AG10803 (cell line): Measurements from ENCODE around the gene C3AR1.
"Not testable (repeated sequence)": the region's sequence is repeated elsewhere in the genome, so short reads cannot be mapped to it uniquely, and the experiment has no call there.

Experiments
- DNase-seq: peaks from one replicate; pipeline ENCODE4 v3.0.0; 2010; ENCODE audit warnings: low read depth
- H3K4me3 ChIP-seq: 2 replicates; pipeline ENCODE4 v1.5.1; 2011; ENCODE audit warnings: mild to moderate bottlenecking, low read length, control low read depth
- TF ChIP-seq, protein P1 (sequence below): conservative IDR thresholded peaks from 2 replicates; pipeline ENCODE4 v1.5.1; 2011; ENCODE audit warnings: mild to moderate bottlenecking, low read length, control low read depth, inconsistent platforms

The C3AR1 gene

GRCh38 chr12:8077207-8077606 is 11.0 kb upstream of the C3AR1 start:
- TF ChIP-seq, protein P1, sequence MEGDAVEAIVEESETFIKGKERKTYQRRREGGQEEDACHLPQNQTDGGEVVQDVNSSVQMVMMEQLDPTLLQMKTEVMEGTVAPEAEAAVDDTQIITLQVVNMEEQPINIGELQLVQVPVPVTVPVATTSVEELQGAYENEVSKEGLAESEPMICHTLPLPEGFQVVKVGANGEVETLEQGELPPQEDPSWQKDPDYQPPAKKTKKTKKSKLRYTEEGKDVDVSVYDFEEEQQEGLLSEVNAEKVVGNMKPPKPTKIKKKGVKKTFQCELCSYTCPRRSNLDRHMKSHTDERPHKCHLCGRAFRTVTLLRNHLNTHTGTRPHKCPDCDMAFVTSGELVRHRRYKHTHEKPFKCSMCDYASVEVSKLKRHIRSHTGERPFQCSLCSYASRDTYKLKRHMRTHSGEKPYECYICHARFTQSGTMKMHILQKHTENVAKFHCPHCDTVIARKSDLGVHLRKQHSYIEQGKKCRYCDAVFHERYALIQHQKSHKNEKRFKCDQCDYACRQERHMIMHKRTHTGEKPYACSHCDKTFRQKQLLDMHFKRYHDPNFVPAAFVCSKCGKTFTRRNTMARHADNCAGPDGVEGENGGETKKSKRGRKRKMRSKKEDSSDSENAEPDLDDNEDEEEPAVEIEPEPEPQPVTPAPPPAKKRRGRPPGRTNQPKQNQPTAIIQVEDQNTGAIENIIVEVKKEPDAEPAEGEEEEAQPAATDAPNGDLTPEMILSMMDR: no peak
- no peak overlapping the region for H3K4me3 ChIP-seq
- peak; percentile 42 for DNase-seq

DNA sequence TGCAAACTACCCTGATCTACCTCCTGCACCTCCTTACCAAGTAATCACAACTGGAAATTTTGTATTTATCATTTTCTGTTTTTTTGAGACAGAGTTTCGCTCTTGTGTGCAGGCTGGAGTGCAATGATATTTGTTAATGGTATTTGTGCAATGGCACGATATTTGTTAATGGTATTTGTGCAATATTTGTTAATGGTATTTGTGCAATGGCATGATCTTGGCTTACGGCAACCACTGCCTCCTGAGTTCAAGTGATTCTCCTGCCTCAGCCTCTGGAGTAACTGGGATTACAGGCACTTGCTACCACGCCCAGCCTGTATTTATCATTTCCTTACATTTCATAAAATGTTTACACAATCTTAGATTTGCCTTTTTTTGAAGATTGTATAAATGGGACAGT is 10.2 kb upstream of the C3AR1 start:
- H3K4me3 ChIP-seq: no peak overlapping the region
- TF ChIP-seq, protein P1: no peak
- DNase-seq: no peak

- TF ChIP-seq, protein P1: no peak
- H3K4me3 ChIP-seq: no peak overlapping the region
- DNase-seq: no peak
Measured at GRCh38 chr12:8075935-8076334, 9.8 kb upstream of the C3AR1 start.

DNA sequence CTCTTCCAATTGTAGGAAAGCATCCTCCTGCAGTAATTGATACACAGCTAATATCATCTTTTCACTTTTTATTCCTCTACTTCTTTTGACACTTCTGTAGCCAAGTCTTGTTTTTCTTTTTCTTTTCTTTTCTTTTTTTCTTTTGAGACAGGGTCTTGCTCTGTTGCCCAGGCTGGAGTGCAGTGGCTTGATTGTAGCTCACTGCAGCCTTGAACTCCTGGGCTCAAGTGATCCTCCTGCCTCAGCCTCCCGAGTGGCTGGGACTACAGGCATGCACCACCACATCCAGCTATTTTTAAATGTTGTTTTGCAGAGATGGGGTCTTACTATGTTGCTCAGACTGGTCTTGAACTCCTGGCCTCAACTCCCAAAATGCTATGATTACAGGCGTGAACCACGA is 5.7 kb upstream of the C3AR1 start:
- not testable (repeated sequence) for H3K4me3 ChIP-seq, DNase-seq

DNA sequence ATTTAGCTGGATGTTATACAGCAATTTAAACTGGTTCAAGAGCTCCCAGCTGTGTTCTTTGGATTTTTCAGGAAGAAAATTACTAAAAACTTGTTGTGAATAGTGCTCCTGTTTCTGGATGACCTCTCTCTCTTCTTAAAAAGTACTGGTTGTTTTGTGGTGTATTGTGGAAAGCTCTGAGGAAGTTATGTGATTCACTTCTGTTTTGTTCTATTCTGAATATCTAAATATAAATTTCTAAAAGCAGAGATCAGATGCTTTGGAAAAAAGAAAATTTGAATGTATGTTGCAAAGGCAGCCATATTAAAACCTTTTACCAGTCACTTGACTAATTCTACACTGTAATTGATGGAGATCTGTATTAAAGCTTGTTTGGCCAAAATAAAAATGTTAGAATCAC is 3.4 kb upstream of the C3AR1 start:
- no peak overlapping the region for H3K4me3 ChIP-seq
- TF ChIP-seq, protein P1: no peak
- DNase-seq: no peak

DNA sequence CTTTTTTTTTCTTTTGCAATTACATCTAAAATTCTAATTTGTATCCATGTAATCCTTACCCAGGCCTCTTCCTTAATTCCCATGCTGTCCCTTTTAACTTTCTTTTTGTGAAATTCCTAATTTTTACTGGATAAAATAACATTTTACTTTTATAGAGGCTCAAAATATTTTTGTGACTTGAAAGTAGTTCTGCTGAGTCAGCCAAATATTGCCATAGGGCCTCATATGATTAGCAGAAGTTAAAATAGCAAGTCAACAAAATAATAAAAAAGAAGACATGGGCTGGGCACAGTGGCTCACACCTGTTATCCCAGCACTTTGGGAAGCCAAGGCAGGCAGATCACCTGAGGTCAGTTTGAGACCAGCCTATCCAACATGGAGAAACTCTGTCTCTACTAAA is 2.0 kb downstream of the C3AR1 start:
- TF ChIP-seq, protein P1: no peak
- DNase-seq: no peak
- H3K4me3 ChIP-seq: no peak overlapping the region

DNA sequence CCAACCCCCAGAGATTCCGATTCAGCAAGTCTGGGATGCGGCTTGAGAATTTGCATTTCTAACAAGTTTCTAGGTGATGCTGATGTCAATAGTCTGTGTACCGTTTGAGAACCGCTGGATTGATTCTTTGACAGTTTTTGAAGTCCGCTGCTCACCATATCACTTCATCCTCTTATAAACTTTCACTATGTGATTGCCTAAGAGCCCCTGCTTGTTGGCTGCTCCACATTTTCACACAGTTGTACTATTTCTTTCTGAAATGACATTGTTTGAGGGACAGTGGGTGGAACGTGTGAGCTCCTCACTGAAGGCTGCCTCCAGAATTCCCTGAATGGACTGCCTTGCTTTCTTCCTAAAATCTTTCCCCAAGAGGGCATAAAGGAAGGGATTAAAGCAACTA is 7.7 kb downstream of the C3AR1 start:
- TF ChIP-seq, protein P1: no peak
- H3K4me3 ChIP-seq: no peak overlapping the region
- DNase-seq: no peak

DNA sequence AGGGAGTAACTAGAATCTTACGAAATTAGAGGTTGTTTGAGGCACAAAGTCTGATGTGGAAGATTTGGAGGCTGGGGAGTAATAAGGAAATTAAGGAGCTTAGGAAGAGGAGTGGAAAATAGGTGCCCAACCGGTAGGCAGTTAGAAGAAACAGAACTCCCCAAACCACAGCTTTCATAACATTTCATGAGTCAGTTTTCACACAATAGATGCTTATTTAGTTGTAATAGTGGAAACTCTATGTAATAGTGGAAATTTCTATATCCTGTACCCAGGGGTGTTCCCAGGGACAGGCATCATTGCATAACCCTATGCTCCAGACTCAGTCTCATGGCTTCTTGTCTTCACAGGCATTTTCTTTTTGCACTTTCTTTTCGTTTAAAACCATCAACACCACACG is 8.3 kb downstream of the C3AR1 start:
- DNase-seq: peak; percentile 77
- no peak overlapping the region for H3K4me3 ChIP-seq
- TF ChIP-seq, protein P1: no peak
